Measurements from ENCODE around the gene ACO2.

Gene ACO2

GRCh38 chr22:41543854-41544670 is 75.1 kb downstream of the ACO2 start, which contains the start of gene POLR3H:
Gene POLR3H, minus strand, starts transcription at chr22:41544470. Its CDS starts 369 bp downstream, at chr22:41544101.
- DNase-seq (ENCODE audit: low read depth): peak; percentile 99
- peak within 1 kb of the TSS; percentile 81 for H3K4me3 ChIP-seq (ENCODE audit: low read length)
- TF ChIP-seq CTCF (IDR thresholded peaks at IDR 0.05; ENCODE audit: insufficient read depth, low read depth, low read length, missing control alignments): peak; percentile 43

- TF ChIP-seq CTCF (IDR thresholded peaks at IDR 0.05; ENCODE audit: insufficient read depth, low read depth, low read length, missing control alignments): no peak
- DNase-seq (ENCODE audit: low read depth): no peak
- peak overlapping the region; percentile 34 for H3K4me3 ChIP-seq (ENCODE audit: low read length)
Measured at GRCh38 chr22:41544671-41545476, 76.0 kb downstream of the ACO2 start.

- no peak overlapping the region for H3K4me3 ChIP-seq (ENCODE audit: low read length)
- DNase-seq (ENCODE audit: low read depth): no peak
- TF ChIP-seq CTCF (IDR thresholded peaks at IDR 0.05; ENCODE audit: insufficient read depth, low read depth, low read length, missing control alignments): no peak
Measured at GRCh38 chr22:41548830-41549211, 79.9 kb downstream of the ACO2 start.

- no peak for TF ChIP-seq CTCF (IDR thresholded peaks at IDR 0.05; ENCODE audit: insufficient read depth, low read depth, low read length, missing control alignments)
- H3K4me3 ChIP-seq (ENCODE audit: low read length): no peak overlapping the region
- DNase-seq (ENCODE audit: low read depth): no peak
Measured at GRCh38 chr22:41550952-41551491, 82.1 kb downstream of the ACO2 start.

- no peak for DNase-seq (ENCODE audit: low read depth)
- no peak for TF ChIP-seq CTCF (IDR thresholded peaks at IDR 0.05; ENCODE audit: insufficient read depth, low read depth, low read length, missing control alignments)
- no peak overlapping the region for H3K4me3 ChIP-seq (ENCODE audit: low read length)
Measured at GRCh38 chr22:41551877-41552582, 83.1 kb downstream of the ACO2 start.

GRCh38 chr22:41555325-41555982 is 86.5 kb downstream of the ACO2 start:
- no peak for DNase-seq (ENCODE audit: low read depth)
- H3K4me3 ChIP-seq (ENCODE audit: low read length): no peak overlapping the region
- no peak for TF ChIP-seq CTCF (IDR thresholded peaks at IDR 0.05; ENCODE audit: insufficient read depth, low read depth, low read length, missing control alignments)

Data from epithelial cell of esophagus (primary cell).